GM19372 (cell line): ENCODE data around the gene EIF2AK2.

ENCODE experiments used
- ATAC-seq: cut with Tn5 transposase; IDR thresholded peaks from one replicate; pipeline ENCODE4 v1.9.1; 2021; ENCODE audit warnings: mild to moderate bottlenecking, low read depth, moderate library complexity; ENCODE audit not compliant: unreplicated experiment

Gene EIF2AK2

GRCh38 chr2:37105150-37105549 lies 51.6 kb downstream of the EIF2AK2 start:
- no peak for ATAC-seq

- no peak for ATAC-seq
Observed at GRCh38 chr2:37104178-37104577, 52.6 kb downstream of the EIF2AK2 start.

- ATAC-seq: no peak
Observed at GRCh38 chr2:37102588-37102987, 54.2 kb downstream of the EIF2AK2 start.

GRCh38 chr2:37100054-37100453 lies 56.7 kb downstream of the EIF2AK2 start:
- ATAC-seq: no peak

DNA sequence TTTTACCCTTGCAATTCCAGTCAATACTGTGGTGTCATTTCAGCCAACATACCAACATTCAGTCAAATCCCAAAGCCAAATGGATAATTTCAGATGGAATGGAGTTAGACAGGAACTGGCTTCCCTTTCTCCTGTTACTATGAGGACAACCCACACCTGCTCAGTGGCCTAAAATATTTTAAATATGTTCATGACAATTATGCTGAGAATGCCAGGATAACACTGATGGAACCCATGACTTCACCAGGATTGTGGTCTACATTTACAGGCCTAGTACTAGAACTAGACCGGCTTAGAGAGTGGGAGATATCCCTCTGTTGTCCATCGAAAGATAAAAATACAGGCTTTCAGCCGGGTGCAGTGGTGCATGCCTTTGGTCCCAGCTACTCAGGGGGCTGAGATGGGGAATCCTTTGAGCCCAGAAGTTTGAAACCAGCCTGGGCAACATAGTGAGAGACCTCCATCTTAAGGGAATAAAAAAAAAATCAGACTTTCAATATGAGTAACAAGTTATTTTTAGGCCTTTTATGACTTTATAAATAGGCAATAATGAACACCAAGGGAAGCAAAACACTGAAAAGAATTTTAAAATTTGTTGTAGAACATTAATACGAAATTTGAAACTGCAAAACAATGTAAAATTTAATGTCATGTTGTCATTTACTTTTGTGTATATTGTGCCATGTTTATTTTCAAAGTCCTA lies 58.2 kb downstream of the EIF2AK2 start:
- ATAC-seq: no peak

DNA sequence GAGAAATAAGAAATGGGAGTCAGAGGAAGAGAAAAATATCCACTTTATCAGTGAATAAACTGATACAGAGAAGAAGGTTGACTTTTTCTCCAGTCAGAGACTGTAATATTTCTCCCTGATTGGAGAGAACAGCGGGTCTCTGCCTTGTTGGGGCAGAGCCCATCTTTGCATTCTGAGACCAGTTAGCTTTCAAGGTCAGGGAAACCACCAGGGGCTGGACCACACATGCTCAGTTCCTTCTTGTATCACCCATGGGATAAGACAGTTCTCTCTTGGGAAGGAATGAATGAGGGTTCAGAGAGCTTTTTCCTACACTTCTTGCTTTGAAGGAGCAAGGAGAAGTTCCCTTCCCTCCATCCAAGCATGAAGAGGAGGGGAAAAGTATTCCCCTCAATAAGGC lies 60.2 kb downstream of the EIF2AK2 start:
- no peak for ATAC-seq

DNA sequence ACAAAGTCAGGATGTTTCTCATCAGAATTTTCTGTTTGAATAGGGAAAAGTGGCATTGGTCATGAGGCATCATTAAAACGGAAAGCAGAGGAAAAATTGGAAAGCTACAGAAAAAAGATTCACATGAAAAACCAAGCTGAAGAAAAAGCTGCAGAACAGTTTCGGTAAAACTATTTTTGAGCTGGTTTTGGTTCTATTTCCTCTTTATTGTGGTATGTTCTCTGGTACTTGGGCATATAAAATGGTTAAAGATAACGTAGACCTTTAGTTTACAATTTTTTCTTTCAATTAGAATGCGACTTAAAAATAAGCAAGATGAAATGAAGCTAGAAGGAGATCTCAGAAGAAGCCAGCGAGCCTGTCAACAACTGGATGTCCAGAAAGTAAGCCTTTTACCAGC lies 64.9 kb downstream of the EIF2AK2 start:
- ATAC-seq: peak; percentile 52

- ATAC-seq: peak; percentile 88
Observed at GRCh38 chr2:37090019-37090477, 66.7 kb downstream of the EIF2AK2 start.

DNA sequence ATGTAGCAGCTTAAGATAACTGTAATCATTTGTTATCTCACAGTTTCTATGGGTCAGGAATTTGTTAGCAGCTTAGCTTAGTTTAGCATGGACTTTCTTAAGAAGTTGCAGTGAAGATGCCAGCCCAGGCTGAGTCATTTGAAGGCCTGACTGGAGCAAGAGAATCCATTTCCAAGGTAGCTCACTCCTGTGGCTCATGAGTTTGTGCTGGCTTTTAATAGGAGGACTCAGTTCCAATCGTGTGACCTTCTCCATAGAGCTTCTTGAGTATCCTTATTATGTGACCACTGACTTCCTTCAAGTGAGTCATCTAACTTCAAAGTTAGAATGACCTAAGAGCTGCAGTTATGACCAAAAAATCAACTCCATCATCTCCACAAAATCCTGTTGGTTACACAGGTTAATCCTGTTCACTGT lies 71.0 kb downstream of the EIF2AK2 start:
- no peak for ATAC-seq

DNA sequence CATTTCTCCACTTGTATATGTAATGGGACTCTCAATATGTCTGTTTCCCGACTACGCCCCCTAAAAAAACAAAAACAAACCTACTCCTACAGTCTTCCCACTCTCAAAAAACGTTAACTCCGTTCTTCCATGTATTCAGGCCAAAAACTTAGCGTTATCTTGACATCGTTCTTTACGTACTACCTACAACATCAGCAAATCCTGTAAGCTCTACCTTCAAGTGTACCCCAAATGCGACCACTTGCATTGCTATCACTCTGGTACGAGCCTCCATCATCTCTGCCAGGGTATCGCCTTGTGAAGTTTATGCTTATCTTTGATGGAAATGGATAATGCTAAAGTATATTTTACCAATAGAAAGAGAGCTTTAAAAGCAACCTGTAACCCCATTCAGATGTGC lies 72.0 kb downstream of the EIF2AK2 start:
- ATAC-seq: no peak

- ATAC-seq: peak; percentile 74
Observed at GRCh38 chr2:37083873-37084794, 72.6 kb downstream of the EIF2AK2 start, which contains the start of the genes GPATCH11 and HEATR5B. GPATCH11 (plus strand) TSS chr2:37084518; CDS start chr2:37088382, 3,864 bp downstream. HEATR5B (minus strand) TSS chr2:37084372; CDS start chr2:37083414, 958 bp downstream.

DNA sequence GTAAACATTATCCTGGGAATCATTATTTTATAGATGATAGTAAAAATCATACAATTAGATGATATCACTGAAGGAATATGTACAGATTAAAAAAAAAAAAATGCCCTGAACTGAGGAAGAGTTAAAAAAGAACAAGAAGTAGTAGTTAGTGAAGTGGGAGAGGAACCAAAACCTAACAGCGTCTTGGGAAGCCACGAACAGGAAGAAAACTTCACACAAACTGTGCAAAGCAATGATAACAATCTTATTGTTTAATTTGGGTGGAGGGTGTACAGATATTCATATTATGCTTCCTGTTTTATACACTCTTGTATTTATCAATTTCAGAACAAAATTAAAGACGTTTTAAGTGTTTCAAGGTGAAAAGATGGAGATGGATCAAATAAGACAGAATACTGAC lies 76.1 kb downstream of the EIF2AK2 start:
- ATAC-seq: no peak

GRCh38 chr2:37080266-37080665 lies 76.5 kb downstream of the EIF2AK2 start:
- ATAC-seq: no peak

GRCh38 chr2:37070931-37071330 lies 85.8 kb downstream of the EIF2AK2 start:
- no peak for ATAC-seq

DNA sequence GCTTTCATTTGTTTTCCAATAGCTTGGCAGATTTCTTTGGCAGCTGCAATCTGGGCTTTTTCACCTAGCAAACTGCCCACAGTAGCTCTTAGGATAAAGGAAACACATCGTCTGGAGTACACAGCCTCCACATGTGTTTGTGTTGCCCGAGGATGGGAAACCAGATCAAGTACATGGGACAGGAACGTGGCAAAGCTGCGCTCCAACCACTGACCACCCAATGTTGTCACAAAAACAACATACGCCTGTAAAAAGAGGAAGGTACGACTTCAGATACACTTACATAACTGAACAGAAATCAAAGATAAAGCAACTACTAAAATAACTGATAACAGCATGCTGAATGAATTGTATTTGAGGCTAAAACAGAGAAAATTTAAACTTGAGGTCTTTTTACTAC lies 88.1 kb downstream of the EIF2AK2 start:
- no peak for ATAC-seq

DNA sequence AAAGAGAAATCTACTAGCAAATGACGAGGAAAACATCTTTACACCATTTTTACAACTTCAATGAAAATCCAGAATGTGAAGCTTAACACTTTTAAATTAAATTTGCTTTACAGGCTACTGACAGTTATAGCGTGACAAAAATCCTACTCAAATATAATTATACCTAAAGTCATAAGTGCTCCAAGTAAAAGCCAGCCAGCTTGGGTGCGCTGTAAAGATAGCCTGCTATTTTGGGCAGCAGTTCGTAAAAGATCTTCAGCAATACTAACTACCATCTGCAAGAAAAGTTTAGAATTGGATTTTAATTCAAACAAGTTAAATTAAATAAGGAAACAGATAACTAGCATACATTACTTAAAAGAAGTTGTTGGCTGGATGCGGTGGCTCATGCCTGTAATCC lies 95.0 kb downstream of the EIF2AK2 start:
- ATAC-seq: no peak

DNA sequence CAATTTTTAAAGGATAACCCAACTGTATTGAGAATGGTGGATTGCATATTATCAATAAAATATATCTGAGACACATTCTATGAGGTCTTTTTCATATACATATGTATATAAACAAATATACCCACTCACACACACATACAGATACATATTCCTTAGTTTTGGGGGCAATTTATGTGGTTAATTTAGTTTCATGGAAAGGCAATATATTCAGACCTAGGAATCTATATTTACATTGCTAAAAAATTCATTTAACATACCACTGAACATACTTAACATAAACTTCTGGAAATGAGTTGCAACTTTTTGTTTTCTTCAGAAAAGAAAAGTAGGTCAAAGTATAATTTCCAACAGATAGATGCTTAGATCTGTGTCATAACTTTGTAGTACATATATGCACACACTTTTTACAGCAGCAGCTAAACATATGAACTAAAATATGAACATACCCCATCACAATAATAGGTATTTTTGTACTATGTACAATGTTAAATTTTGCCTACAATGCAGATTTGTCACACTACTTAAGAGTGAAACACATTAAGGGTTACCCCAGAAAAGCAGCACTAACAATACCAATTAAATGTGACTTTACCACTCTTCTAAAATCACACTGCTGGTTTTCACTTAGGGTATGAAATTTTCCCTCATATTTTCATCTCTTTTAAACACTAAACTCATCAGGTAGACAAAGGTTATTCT lies 95.6 kb downstream of the EIF2AK2 start:
- no peak for ATAC-seq

- ATAC-seq: no peak
Observed at GRCh38 chr2:37060446-37060845, 96.3 kb downstream of the EIF2AK2 start.

DNA sequence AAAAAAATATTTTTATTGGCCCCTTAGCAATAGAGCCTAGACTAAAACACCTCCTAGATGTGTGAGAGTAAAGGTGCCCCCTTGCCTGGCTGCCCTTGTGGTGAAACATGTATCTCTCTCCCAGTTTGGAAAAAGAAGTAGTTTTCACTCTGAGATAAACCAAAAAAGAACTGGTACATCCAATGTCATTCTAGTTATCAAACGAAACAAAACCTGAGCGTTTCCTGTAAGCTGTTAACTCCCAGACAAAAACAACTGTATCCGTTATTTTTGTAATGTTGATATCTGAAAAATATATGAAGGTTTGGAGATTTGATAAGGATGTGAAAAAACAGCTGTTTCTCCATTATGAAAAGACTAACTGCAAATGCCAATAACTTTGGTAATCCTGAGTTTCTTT lies 96.9 kb downstream of the EIF2AK2 start:
- no peak for ATAC-seq

DNA sequence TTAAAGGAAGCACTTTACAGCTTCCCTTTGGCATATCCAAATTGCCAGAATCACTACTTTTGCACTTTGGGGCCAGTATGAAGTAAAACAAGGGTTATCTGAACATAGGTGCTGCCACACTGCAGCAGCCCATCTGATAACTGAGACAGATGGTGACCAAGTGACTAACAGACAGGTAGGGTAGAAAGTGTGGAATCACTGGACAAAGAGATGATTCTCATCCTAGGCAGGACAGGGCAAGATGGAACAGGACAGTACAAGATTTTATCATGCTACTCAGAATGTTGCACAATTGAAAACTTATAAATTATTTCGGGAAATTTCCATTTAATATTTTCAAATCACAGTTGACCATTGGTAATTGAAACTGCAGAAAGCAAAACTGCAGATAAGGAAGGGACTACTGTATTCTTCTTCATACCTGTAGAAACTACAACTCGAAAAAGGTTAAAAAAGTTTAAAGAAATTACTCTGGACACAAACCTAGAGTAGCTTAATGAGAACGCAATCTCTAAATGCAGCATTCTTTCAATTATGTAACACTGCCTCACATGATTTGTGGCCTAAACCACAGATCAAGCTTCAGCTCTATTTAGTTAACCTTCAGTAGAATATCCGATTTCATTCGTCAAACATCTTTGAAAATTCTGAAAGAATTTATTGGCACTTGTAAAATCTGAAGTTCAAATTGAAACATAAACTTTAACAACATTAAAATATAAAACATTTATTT lies 104.0 kb downstream of the EIF2AK2 start:
- no peak for ATAC-seq
